NCI-H146 (cell line): ENCODE measurements around the gene CEMIP2.
A peak's percentile ranks its signal among the peaks of the same experiment; 100 is the strongest.

Source experiments
- DNase-seq: peaks from one replicate; lab custom pipeline; 2025; lab: John Stamatoyannopoulos, UW

CEMIP2 gene

GRCh38 chr9:71747576-71747975 lies 20.7 kb downstream of the CEMIP2 start:
- DNase-seq, result no peak

DNA sequence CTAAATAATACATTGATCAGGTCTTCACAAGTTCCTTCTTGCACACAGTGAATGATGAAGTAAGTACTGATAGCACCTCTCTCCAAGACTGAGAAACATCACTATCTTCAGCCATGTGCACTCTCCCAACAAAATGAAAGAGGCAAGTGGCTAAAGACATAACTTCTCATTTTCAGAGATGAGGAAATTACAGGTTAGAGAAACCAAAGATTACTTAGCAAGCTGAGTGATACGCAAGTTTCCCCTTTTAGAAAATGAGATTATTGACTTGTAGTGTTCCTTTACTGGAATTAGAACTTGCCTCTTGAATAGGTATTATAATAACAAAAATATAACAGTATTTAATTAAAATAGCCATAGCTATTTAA lies 21.6 kb downstream of the CEMIP2 start:
- no peak for DNase-seq

DNA sequence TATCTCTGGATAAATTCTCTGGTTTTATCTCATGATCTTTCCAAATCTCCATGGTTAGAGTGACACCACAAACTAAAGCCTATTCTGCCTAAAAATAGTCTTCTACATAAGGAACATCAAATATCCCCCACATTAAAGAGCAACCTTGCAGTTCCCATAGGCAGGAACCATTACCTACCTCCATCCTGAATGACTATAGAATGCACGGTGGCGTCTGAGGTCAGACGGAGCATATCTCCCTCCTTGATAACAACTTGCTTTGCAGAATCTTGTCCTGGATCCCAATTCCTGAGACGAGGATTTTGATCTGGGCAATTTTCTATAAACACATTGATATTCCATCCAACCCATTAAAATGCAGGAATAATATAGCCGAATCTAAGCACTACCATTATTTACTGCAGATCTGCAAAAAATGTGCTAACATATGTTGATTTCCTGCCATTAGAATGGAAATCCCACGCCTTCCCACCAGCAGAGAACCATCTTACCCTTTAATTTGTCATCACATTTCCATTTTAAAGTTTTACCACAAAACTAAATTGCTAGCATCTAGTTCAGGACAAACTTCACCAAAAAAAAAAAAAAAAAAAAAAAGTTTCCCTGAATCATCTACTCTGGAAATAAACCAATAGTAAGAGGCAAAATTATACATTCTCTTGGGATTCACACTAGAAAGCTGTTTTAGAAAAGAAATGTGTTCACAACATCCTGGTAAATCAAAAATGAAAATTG lies 22.1 kb downstream of the CEMIP2 start:
- DNase-seq, result no peak

- DNase-seq, result no peak
These were observed 23.4 kb downstream of the CEMIP2 start for GRCh38 chr9:71744754-71745521.

- no peak for DNase-seq
These were observed 24.4 kb downstream of the CEMIP2 start for GRCh38 chr9:71743882-71744281.

GRCh38 chr9:71743217-71743705 lies 25.1 kb downstream of the CEMIP2 start:
- no peak for DNase-seq

GRCh38 chr9:71742703-71743102 lies 25.6 kb downstream of the CEMIP2 start:
- no peak for DNase-seq

DNA sequence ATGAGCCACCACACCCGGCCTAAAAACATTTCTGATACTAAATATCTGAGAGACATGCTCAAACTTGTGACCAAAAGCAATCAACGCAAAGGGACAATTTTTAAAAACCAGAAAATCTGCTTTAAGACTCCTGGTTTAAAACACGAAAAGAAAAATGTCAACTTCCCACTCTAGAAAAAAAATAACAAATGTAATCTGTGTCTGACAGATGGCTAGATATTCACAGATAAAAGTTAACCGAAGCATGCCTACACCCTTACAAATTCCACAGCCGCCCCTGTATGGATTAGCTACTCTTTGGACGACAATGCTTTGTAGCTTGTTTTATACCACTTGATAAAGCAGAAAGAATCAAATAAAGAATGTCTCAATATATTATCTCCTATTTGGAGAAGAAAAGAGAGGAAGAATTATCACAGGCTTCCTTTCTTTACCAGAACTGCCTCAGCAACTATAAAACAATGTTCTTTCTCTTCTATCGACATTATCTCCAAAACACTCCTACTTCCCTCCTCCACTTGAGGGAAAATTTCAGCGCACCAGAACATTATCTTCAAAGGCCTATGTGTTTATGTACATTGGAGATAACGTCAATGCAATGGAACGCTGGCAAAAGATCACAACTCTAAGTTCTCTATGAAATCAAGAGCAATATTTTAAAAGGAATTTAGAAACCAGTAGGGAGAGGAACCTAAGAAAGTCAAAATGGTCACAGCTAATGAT lies 26.2 kb downstream of the CEMIP2 start:
- no peak for DNase-seq

DNA sequence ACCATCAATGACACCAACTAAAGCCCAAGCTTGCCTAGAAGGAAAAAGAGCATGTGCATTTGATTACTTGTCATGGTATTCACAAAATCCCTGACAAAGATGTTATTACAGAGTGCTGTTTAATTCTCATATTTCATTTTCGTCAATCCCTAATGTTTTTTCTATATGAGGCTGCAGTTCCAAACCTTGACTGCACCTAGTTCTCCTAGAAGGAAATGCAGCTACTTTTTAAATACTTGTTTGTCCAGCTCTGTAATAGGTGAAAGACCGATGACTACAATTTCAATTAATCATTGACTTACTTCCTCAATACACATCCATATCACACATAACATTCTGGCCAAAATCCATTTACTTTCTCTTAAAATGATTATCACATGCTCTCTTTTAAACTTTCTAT lies 28.1 kb downstream of the CEMIP2 start:
- no peak for DNase-seq

DNA sequence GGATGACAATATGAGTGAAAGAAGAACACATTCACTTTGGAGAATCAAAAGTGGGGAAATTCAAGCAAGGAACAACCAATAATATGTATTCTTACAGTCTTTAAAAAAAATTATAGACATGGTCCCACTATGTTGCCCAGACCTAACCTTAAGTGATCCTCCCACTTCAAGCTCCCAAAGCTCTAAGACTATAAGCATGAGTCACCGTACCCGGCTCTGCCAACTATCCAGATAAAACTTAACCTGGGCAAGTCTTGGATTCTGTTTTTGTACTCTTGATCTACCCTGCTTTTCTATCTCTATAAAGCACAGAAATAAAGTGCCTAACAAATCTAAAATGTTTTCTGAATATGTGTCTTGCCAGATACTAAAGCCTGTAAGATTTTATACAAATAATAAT lies 30.9 kb downstream of the CEMIP2 start:
- DNase-seq, result no peak

DNA sequence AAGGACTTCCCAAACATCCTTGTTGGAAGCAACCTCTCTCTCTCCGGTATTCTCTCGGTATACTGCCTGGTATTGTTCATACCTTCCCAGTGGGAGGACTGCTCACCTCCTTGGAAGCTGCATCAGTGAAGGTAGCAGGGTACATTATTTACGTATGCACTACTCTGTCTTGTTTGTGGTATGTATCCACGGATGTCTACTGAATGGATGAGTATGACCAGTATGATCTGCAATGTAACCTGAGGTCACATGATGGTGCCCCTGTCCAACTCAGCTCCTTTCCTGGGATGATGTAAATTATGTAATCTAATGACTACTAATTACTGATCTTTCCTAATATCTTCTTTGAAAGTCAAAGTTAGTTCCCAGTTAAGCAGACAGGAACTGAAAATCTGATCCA lies 32.1 kb downstream of the CEMIP2 start:
- DNase-seq, result no peak

- DNase-seq, result no peak
These were observed 33.4 kb downstream of the CEMIP2 start for GRCh38 chr9:71734950-71735349.

DNA sequence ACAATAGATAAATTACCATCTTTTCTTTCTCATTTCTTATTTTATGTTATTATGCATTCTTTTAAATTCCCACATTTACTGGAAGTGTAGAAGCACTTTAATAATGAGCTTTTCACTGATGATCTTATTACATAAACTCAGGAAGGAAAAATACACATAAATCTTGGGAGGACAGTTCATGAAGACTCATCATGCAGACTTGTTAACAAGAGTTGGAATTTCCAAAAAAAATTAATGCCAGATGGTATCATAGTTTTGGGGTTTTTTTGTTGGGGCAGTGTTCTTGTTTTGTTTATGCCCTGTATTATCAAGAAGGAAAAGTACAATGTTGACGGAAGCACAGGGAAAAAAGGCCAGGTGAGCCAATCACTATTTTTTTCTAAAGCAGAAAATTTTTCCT lies 35.1 kb downstream of the CEMIP2 start:
- DNase-seq, result no peak

- no peak for DNase-seq
These were observed 38.3 kb downstream of the CEMIP2 start for GRCh38 chr9:71729816-71730526.

GRCh38 chr9:71726723-71727122 lies 41.6 kb downstream of the CEMIP2 start:
- no peak for DNase-seq

- DNase-seq, result peak; percentile 21
These were observed 42.5 kb downstream of the CEMIP2 start for GRCh38 chr9:71725590-71726338.

DNA sequence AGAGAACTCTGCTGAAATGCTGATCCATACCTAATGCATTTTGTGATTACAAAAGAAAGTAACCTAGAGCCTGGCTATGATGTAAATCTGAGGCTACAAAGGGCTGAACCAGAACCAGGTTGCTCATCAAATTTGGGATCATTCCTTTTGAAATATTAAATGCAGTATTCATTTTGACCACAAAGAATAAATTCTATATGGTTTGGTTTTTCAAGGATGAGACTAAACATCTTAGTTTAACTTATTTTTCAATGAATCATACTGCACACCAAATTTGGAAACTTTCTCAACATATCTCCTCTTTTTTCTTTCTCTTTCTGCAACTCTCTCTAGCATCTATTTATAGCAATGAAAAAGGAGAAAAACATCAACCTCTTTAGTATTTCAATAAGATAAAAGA lies 46.5 kb downstream of the CEMIP2 start:
- no peak for DNase-seq

DNA sequence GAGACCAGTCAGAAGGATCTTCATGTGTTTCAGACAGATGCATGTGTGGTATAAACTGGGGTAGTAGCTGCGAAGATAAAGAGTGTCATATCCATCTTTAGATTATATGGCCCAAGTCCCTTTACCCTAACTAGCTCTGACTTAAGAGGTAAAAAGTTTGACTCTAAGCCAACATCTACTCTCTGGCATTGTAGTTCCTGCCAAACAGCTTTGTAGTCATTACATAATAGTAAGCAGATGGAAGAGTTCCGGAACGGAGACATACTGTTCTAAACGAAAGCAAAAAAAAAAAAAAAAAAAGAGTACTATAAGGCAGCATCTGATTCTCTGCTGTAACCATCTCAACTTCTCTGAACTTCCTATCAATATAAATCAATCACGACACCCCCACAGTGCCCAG lies 48.8 kb downstream of the CEMIP2 start:
- DNase-seq, result no peak

- no peak for DNase-seq
These were observed 49.2 kb downstream of the CEMIP2 start for GRCh38 chr9:71719088-71719487.

DNA sequence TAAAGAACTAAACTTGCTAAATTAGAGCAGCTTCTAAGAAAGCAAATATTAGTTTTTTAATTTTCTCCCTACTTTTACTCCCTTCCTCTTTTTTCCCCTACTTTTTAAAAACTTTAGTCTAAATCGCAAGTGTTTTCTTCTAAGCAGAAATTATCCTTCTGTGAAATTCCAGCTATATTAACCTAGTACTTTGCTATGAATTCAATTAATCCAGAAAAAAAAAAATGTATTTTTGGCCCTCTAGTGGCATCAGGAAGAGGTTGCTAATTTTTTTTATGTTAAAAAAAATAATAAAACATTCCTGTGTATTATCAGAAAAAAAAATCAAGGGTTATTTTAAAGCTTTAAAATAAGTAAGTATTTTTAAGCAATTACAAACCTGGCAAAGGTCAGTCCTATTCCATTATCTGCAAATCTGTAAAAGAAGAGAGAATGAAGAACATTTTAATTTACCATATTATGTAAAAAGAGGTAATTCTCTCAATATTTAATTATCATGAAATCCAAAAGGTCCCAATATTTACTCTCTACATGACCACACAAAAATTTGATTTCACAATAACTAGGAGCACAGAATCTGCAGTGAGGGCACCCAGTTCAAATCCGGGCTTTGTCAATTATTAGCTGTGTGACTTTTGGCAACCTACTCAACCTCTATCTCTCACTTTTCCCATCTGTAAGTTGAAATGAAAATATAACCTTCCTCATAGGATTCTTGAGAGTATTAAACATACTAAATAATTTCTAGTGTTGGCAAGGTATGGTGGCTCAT lies 52.0 kb downstream of the CEMIP2 start:
- no peak for DNase-seq

GRCh38 chr9:71710856-71711255 lies 57.5 kb downstream of the CEMIP2 start:
- DNase-seq, result no peak
